Progenitor cell of endocrine pancreas (in vitro differentiated cells): ENCODE data around the gene LRCH1. TPM values are rescaled to one million over a fixed set of nuclear protein-coding genes. Genes with fewer than 3 reads are reported as not detected.
A peak's percentile ranks its signal among the peaks of the same experiment; 100 is the strongest.

Experiments used
- DNase-seq: peaks from one replicate; pipeline ENCODE4 v3.0.0; 2021; ENCODE audit warnings: low spot score; ENCODE audit not compliant: unreplicated experiment
- H3K27ac Mint-ChIP-seq: 2 replicates; pipeline ENCODE4 v1.8.0; 2021; ENCODE audit warnings: mild to moderate bottlenecking, moderate library complexity, mixed read lengths
- H3K27me3 Mint-ChIP-seq: 2 replicates; pipeline ENCODE4 v1.8.0; 2021; ENCODE audit warnings: mixed read lengths
- H3K36me3 Mint-ChIP-seq: 2 replicates; pipeline ENCODE4 v1.8.0; 2022; ENCODE audit warnings: mixed read lengths; ENCODE audit not compliant: insufficient read depth
- H3K4me1 Mint-ChIP-seq: 2 replicates; pipeline ENCODE4 v1.8.0; 2021; ENCODE audit warnings: low read depth, mixed read lengths
- H3K4me3 Mint-ChIP-seq: 2 replicates; pipeline ENCODE4 v1.8.0; 2021; ENCODE audit warnings: low read depth, mild to moderate bottlenecking, moderate library complexity, mixed read lengths
- H3K9me3 Mint-ChIP-seq: 2 replicates; pipeline ENCODE4 v1.8.0; 2021; ENCODE audit warnings: low read depth, mixed read lengths
- total RNA-seq: library from RNA; stranded (reverse); gene quantifications from 2 replicates; pipeline ENCODE4 v1.2.1, GENCODE V29; 2021
- TF ChIP-seq, protein P1 (sequence below): fragments of 200-600 bp; sonication (generic); IDR thresholded peaks from one replicate; pipeline ENCODE4 v1.5.0; 2021; ENCODE audit warnings: antibody characterized with exemption, mild to moderate bottlenecking; ENCODE audit not compliant: unreplicated experiment

LRCH1 gene
- total RNA-seq, 1 donor from 2014 or later = 17.9 TPM

DNA sequence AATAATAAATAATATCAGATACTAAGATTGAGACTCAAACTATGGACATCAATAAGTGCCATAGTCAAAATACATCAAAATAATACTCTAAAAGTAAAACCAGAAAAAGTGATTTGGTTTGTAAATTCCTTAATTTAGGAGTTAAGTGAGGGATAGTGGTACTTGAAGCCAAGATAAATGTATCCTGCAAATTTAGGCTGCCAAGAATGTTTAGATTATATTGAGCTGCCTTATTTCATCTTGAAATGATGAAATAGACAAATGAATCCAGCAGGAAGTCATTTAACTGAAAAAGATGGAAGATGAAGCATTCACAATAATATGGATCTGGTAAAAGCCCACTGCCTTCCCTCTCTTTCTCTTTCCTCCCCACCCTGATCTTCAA is 112.3 kb downstream of the LRCH1 start:
- peaks cover 7% of the 10 kb centered on the region for H3K9me3 Mint-ChIP-seq
- TF ChIP-seq, protein P1, sequence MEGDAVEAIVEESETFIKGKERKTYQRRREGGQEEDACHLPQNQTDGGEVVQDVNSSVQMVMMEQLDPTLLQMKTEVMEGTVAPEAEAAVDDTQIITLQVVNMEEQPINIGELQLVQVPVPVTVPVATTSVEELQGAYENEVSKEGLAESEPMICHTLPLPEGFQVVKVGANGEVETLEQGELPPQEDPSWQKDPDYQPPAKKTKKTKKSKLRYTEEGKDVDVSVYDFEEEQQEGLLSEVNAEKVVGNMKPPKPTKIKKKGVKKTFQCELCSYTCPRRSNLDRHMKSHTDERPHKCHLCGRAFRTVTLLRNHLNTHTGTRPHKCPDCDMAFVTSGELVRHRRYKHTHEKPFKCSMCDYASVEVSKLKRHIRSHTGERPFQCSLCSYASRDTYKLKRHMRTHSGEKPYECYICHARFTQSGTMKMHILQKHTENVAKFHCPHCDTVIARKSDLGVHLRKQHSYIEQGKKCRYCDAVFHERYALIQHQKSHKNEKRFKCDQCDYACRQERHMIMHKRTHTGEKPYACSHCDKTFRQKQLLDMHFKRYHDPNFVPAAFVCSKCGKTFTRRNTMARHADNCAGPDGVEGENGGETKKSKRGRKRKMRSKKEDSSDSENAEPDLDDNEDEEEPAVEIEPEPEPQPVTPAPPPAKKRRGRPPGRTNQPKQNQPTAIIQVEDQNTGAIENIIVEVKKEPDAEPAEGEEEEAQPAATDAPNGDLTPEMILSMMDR = no peak
- peaks cover 5% of the 10 kb centered on the region for H3K36me3 Mint-ChIP-seq
- peak overlapping the region; percentile 43 for H3K4me3 Mint-ChIP-seq
- no peak for DNase-seq
- H3K27ac Mint-ChIP-seq = peak overlapping the region; percentile 95
- H3K27me3 Mint-ChIP-seq = no peaks in the 10 kb centered on the region
- H3K4me1 Mint-ChIP-seq = peaks cover 63% of the 10 kb centered on the region

DNA sequence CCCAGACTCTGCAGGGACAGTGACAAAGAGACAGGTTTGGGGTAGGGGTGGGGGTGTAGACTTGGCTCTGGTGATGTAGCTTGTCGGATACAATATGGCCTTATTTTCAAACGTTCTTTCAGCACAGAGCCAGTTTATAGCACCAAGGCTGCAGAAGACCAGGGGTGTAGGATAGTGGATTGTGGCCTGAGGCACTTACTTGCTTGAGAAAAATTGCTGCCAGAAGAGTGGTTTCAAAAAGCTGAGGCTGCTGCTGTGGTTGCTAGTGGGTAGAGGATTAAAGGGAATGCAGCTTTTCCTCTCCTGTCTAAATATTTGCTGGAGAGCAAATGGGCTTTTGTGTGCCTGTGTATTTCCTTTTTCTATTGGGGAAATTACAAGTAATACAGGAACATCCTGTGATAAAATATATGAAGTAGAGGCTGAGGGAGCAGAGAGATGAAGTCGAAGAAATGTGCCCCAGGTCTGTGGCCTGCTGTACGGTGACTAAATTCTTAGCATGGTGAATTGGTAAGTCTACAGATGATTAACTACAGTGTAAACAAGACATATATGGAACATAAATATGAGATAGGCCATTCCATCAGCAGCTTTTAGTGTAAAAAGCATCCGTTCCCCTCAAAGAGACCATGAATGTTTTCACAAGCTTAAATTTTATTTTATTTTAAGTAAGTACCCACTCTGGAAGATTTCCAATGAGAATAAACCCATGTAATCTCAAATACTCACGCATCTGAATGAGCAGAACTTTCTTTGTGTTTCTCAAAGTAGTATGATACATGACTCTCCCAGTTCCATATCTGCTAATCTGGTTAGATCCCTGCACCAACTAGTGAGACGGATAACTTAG is 112.9 kb downstream of the LRCH1 start:
- Mint-ChIP-seq H3K36me3 (peaks cover under 1% of the 10 kb centered on the region), H3K9me3 (peaks cover 2% of the 10 kb centered on the region), H3K27me3 (no peaks in the 10 kb centered on the region), H3K27ac (peak overlapping the region; percentile 95), H3K4me3 (peak overlapping the region; percentile 43), H3K4me1 (peaks cover 58% of the 10 kb centered on the region)
- no peak for DNase-seq
- TF ChIP-seq, protein P1 = no peak

DNA sequence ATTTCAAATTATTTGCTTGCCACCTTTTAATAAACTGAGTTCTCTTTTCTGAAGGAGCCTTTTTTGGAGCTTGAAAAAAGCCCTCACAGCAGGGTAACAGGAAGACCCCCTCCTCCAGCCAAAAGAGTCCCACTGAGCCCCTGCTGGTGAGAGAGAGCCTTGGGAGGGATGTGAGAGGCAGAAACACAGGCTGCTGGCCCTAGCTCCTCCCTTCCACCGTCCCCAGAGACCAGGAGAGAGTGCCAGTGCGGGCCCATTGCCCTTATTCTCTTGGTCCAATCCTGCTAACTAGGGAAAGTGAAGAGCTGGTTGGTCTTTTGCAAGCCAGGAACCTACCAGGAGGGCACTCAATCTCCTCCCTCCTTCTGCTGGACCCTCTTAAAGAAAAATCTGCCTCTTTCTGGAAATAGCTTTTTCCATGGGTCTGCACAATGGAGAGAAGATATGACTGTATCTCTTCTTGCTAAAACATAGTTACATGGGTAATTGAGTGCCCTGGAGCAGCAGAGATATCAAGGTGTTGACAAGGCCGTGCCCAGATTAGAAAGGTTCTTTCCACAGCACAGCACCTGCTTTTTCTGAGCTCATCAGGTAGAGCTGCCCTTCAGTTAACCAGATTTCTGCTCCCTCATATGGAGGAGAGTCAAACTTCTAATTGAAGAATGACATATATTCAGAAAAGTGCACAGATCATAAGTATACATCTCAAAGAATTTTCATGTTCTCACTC is 113.9 kb downstream of the LRCH1 start:
- TF ChIP-seq, protein P1 = peak; percentile 36
- no peak for DNase-seq
- Mint-ChIP-seq H3K4me1 (peaks cover 53% of the 10 kb centered on the region), H3K9me3 (no peaks in the 10 kb centered on the region), H3K36me3 (peaks cover 4% of the 10 kb centered on the region), H3K4me3 (no peak overlapping the region), H3K27ac (peak overlapping the region; percentile 59), H3K27me3 (no peaks in the 10 kb centered on the region)

DNA sequence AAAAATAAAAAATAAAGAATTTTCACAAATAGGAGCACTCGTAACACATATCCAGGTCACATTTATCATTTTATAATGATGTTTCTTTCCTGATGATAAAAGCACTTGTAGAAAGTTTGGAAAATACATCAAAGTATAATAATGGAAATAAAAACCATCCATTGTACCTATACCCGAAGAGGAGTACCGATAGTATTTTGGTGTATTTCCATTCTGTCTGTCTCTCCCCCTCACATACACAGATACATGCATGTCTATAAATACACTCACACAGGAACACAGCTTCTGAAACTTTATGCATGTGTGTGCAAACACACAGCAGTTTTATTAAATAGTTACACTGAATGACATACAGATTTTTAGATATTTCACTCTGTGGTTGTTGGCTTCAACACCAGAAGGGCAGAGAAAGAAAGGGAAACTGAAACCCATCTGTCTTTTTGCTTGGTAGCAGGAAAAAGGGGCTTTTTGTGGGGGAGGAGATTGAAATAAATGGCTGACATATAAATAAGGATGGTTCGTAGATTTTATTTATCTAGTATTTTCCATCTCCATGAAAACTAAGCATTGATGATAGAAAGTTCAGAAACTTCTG is 114.8 kb downstream of the LRCH1 start:
- Mint-ChIP-seq H3K9me3 (no peaks in the 10 kb centered on the region), H3K4me3 (no peak overlapping the region), H3K27ac (no peak overlapping the region), H3K4me1 (peaks cover 44% of the 10 kb centered on the region), H3K36me3 (peaks cover 6% of the 10 kb centered on the region), H3K27me3 (no peaks in the 10 kb centered on the region)
- TF ChIP-seq, protein P1 = no peak
- no peak for DNase-seq

DNA sequence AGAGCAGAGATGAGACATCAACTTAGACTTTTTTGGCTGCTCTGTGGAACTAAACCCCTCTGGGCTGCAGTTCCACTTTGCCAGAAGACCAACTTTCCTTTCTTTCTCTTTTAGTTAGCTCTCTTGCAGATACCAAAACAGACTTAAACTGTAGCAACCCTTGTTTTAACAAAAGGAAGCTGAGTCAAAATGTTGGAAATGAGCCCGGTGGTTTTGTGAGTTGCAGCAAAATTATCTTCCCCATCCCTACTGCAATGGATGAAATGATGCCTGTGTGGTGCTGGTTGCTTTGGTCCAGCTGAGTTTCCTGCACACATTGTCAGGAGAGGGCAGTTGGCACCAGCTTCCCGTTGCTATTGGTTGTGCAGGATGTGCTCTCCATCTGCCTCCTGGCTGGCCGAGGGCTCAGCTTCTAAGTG is 115.3 kb downstream of the LRCH1 start:
- Mint-ChIP-seq H3K9me3 (no peaks in the 10 kb centered on the region), H3K4me1 (peaks cover 40% of the 10 kb centered on the region), H3K36me3 (peaks cover 6% of the 10 kb centered on the region), H3K27ac (no peak overlapping the region), H3K4me3 (no peak overlapping the region), H3K27me3 (no peaks in the 10 kb centered on the region)
- TF ChIP-seq, protein P1 = no peak
- DNase-seq = no peak
